ENCODE results near the gene PRKG1. TPM values are rescaled to one million over a fixed set of nuclear protein-coding genes. Genes with fewer than 3 reads are reported as not detected.

The PRKG1 gene
- total and polyA plus RNA-seq, 12 donors = 3.8 to 48.1 (median 29.9) TPM

DNA sequence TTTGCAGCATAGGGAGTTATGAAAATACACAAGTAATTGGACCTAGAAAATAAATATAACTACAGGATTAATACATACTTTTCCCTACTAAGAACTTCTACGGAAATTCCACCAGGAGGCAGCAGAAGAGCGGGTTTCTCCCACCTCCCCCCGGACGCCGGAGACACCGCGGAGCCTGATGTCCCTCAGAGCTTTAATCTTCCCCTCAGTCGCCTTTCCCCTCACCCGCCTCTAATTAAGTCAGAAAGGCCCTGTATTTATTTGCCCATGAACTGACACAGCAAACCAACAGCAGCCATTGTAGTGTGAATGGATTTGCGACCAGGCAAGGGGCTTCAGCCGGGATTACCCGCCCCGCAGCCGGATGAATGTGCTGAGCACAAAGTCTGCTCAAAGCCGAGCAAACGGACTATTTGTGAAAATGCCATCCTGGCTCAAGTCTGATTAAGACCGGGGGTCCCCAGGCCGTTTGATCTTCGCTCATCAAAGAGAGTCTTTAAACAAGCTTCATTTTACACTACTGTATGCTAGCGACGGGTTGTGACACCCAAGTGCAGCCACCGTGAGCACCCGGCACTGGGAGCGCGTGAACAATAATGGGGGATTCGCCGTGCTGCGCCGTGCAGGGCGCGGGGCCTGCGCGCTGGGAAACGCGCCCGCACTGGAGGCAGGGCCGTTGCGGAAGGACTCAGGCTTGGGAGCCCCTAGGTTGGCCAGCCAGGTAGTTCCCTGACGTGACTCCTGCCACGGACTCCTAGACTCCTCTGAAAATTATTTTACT is 1234.2 kb downstream of the PRKG1 start:
- WGBS, 2 donors = 2 to 3% methylated on average over 40 of the region's 40 CpGs
- Histone ChIP-seq H3K27ac (no peak overlapping the region), H3K4me1 (peaks cover 0 to 9% (median 6%) of the 10 kb centered on the region in 9 donors), H3K36me3 (no peaks in the 10 kb centered on the region), H3K4me3 (peak overlapping the region; percentile 6 to 60 (median 52)), H3K27me3 (peaks cover 0 to 57% (median 21%) of the 10 kb centered on the region in 7 donors), H3K9me3 (no peaks in the 10 kb centered on the region)
- peak; percentile 80 to 92 (median 88) for ATAC-seq
- DNase-seq = peak; percentile 36 to 46
- intact Hi-C loops (cut with DNase I) = loop anchor here in 8 of 10 donors (1.0 to 10.0 kb wide), 6 partner anchors 179 to 419 kb away; no protein-coding TSS in a partner anchor
- TF ChIP-seq CTCF (IDR thresholded peaks at IDR 0.05) = peak; percentile 28 to 75 (median 66)

DNA sequence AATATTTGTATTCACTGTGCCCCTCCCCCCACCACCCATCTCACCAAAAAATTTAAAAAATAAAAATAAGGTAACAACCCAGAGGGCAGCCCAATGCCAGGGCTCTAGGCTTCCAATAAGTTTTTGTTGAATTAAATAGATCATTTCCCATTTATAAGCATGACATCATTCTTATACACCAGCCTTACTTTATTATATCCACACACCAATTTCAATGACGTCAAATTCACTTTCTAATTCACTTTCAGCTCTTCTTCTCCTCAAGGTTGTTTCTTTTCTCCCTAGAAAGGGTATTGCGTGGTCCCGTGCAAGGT is 1238.6 kb downstream of the PRKG1 start:
- no peaks in the 10 kb centered on the region for H3K9me3 ChIP-seq
- H3K36me3 ChIP-seq = no peaks in the 10 kb centered on the region
- intact Hi-C loops (cut with DNase I) = loop anchor here in 3 of 10 donors (2.0 to 5.0 kb wide), 3 partner anchors 174 to 339 kb away; no protein-coding TSS in a partner anchor
- 19 to 22% methylated on average over 3 of the region's 3 CpGs for WGBS, 2 donors
- no peak for ATAC-seq
- peak overlapping the region in 9 of 10 donors; percentile 37 to 62 (median 55) for H3K4me3 ChIP-seq
- no peak for DNase-seq
- TF ChIP-seq CTCF (IDR thresholded peaks at IDR 0.05) = no peak
- H3K27ac ChIP-seq = no peak overlapping the region
- H3K4me1 ChIP-seq = peaks cover 0 to 22% (median 17%) of the 10 kb centered on the region in 9 donors
- H3K27me3 ChIP-seq = peaks cover 0 to 77% (median 31%) of the 10 kb centered on the region in 7 donors

- TF ChIP-seq CTCF (IDR thresholded peaks at IDR 0.05) = no peak
These were observed 1239.1 kb downstream of the PRKG1 start for GRCh38 chr10:52313256-52313932.

More at GRCh38 chr10:52313256-52313932, 1239.1 kb downstream of the PRKG1 start:
- H3K9me3 ChIP-seq = no peaks in the 10 kb centered on the region
- no peaks in the 10 kb centered on the region for H3K36me3 ChIP-seq
- peak overlapping the region; percentile 27 to 62 (median 54) for H3K4me3 ChIP-seq
- no peak overlapping the region for H3K27ac ChIP-seq
- peaks cover 0 to 72% (median 31%) of the 10 kb centered on the region in 7 donors for H3K27me3 ChIP-seq
- no peak for DNase-seq
- peak in 4 of 8 donors; percentile 7 to 32 (median 23) for ATAC-seq
- 2 to 4% methylated on average over 26 of the region's 26 CpGs for WGBS, 2 donors
- intact Hi-C loops (cut with DNase I) = loop anchor here in 3 of 10 donors (2.0 to 5.0 kb wide), 3 partner anchors 173 to 339 kb away; no protein-coding TSS in a partner anchor
- peaks cover 0 to 20% (median 17%) of the 10 kb centered on the region in 9 donors for H3K4me1 ChIP-seq
